ENCODE results near the gene CDKN2C.
"Not testable (repeated sequence)": the region's sequence is repeated elsewhere in the genome, so short reads cannot be mapped to it uniquely, and the experiment has no call there.

CDKN2C gene

DNA sequence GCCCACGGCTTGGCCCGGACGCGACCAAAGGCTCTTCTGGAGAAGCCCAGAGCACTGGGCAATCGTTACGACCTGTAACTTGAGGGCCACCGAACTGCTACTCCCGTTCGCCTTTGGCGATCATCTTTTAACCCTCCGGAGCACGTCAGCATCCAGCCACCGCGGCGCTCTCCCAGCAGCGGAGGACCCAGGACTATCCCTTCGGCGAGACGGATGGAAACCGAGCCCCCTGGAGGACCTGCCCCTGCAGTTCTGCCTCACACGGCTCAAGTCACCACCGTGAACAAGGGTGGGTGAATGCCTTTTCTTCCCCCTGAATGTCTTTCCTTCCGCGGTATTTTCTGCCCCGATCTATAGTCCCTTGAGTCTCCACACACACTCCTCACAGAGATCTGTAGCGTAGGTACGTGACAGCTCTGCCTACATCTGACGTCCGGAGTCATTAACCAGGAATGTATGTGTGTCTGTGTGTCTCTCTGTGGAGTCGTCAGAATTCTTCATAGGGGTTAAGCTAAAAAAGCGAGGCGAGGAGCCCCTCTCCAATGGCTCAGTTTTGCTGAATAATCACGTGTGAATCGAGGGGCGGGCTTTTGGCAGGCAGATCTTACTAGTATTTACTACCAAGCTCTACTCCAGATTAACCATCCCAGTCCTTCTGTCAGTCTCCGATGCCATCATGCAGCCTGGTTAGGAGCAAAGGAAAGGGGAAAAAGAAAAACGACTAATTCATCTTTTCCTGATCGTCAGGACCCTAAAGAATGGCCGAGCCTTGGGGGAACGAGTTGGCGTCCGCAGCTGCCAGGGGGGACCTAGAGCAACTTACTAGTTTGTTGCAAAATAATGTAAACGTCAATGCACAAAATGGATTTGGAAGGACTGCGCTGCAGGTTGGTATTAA is at the start of gene CDKN2C:
Gene CDKN2C, plus strand, starts transcription at position 635 of the 898 bp plus-strand sequence. Its CDS starts 124 bp downstream, at position 759.
- peak; percentile 86 for DNase-seq

DNA sequence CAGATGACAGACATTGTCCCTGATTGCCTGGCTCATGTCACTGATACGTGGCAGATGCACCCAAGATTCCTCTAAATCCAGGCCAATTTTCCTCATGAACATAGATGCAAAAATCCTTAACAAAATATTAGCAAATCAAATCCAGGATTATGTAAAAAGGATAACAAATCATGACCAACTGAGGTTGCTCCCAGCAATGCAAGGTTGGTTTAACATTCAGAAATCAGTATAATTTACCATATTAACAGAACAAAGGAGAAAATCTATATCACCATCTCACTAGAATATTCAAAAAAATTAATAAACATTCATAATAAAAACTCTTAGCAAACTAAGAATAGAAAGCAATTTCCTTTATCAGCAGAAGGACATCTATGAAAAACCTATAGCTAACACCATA is 49.6 kb upstream of the CDKN2C start:
- no peak for DNase-seq

DNA sequence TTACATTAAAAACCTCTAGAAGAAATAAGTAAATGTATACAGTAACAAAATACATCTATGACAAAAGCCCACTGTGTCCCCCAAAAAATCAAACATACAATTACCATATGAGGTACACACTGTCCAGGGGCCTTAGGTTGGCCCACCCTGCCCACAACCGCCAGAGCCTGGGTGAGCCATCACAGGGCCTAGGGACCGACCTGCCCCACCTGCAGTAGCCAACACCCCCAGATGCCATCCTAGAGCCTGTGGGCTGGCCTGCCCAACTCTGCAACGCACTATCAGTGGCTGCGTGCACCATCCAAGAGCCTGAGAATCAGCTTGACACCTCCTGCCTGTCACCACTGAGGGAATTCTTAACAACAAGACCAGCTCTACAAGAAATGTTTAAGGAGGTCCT is 49.0 kb upstream of the CDKN2C start:
- DNase-seq, result no peak

DNA sequence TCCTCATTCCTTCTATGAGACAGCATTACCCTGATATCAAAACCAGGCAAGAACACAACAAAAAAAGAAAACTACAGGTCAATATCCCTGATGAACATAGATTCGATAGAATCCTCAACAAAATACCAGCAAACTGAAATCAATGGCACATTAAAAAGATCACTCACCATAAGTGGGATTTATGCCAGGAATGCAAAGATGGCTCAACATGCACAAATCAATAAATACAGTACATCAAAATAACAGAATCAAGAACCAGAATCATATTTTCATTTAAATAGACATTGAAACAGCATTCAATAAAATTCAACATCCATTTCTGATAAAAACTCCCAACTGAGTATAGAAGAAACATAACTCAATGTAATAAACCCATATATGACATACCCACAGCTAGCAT is 46.5 kb upstream of the CDKN2C start:
- no peak for DNase-seq

DNA sequence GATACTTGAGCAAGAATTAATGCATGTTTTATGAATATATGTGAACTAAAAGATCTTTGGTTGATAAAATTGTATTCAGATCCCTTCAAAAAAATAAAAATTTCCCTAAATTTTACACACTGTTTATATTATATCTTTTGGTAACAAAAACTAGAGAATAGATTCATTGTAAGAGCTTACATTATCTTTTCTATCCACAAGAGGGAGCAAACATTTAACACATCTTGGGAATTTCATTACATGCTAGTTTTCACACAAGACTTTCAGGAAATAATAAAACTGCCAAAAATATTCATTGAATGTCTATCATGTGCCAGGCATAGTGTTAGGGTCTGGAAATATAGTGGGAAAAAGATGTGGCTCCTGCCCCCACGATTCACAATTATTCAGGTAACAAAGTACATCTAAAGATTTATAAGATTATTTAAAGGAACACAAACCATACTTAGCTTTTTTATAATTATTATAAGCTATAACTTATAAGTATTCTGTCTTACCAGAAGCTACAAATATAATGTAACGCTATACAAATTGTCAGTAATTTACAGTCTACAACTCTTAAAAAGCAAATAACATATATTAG is 40.6 kb upstream of the CDKN2C start:
- peak; percentile 6 for DNase-seq

DNA sequence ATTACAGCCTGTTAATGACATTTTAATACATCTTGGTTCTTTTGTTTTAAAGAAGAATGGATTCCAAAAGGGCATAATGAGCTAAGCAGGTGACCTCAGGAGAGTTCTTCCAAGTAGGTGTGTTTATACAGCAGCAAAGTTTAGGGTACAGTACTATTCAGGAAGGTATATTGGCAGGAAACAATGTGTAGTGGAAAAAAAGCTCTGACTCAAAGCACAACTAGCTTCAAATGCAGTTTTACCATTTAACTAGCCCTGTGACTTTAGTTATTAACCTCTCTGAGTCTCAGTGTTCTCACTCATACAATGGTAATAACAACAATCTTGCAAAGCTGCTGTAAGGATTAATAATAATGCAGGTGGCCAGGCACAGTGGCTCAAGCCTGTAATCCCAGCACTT is 39.9 kb upstream of the CDKN2C start:
- no peak for DNase-seq

DNA sequence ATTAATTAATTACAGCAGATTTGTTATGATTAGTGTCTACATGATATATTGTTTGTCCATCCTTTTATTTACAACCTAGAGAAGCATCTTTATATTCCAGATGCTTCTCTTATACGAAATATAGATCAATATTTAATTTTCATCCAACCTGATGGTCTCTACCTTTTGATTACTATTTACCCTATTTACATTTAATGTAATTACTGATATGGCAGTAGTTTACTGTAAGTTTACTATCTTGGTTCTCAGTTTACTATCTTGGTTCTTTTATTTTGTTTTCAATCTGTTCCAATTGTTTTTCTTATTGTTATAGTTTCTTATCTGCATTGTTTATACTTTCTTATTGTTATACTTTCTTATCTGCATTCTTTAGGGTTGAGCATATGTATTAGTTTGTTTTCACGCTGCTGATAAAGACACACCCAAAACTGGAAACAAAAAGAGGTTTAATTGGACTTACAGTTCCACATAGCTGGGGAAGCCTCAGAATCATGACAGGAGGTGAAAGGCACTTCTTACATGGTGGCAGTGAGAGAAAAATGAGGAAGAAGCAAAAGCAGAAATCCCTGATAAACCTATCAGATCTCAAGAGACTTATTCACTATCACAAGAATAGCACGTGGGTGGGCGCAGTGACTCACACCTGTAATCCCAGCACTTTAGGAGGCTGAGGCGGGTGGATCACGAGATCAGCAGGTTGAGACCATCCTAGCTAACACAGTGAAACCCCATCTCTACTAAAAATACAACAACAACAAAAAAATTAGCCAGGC is 38.9 kb upstream of the CDKN2C start:
- DNase-seq, result no peak

DNA sequence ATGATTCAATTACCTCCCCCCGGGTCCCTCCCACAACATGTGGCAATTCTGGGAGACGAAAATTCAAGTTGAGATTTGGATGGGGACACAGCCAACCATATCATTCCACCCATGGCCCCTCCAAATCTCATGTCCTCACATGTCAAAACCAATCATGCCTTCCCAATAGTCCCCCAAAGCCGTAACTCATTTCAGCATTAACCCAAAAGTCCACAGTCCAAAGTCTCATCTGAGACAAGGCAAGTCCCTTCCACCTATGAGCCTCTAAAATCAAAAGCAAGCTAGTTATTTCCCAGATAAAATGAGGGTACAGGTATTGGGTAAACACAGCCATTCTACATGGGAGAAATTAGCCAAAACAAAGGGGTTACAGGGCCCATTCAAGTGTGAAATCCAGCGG is 38.0 kb upstream of the CDKN2C start:
- not testable (repeated sequence) for DNase-seq

DNA sequence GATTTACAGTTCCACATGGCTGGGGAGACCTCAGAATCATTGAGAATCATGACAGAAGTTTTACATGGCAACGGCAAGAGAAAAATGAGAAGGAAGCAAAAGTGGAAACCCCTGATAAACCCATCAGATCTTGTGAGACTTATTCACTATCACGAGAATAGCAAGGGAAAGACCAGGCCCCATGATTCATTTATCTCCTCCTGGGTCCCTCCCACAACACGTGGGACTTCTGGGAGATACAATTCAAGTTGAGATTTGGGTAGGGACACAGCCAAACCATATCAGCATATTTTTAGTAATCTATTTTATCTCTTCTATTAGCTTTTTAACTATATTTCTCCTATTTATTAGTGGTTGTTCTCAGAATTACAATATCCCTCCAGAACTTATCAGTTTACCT is 36.3 kb upstream of the CDKN2C start:
- not testable (repeated sequence) for DNase-seq

DNA sequence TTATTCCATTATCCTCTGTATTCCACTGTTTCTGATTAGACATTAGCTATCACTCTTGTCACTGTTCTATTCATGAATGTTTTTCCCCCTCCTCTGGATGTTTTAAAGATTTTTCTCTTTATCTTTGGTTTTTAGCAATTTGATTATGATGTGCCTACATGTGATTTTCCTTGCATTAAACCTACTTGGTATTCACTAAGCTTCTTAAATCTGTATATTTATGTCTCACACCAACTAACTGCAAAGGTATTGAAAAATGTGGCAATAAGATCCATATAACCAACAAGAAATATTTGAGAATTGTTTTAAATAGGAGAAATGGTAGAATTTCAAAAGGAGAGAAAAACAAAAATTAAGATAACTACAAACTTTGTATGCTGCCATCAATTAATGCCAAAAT is 35.2 kb upstream of the CDKN2C start:
- DNase-seq, result no peak

DNA sequence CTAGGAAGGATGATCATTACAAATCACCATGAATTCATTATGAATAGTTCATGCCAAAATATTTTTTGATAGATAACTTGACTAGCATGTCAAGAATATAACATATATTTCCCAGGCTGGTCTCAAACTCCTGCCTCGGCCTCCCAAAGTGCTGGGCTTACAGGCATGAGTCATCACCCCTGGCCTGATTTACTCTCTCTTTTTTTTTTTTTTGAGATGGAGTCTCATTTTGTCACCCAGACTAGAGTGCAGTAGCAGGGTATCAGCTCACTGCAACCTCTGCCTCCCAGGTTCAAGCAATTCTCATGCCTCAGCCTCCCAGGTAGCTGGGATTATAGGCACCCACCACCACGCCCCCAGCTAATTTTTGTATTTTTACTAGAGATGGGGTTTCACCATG is 34.8 kb upstream of the CDKN2C start:
- DNase-seq, result not testable (repeated sequence)

DNA sequence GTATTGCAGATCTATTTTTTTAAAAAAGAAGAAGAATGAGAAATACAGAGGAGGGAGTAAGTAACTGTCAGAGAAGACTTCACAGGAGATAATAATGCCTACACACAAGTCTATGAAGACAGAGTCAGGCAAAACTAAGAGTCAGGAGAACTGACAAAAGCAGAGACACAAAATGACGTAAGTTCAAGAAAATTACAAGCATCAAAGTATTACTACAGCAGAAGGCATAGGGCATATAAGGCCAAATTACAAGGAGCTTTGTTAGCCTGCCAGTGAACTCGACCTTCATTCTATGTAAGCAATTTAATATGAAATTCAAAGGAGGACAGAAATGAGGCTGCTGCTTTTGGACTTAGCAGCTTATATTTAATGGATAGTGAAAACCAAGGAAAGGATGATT is 33.7 kb upstream of the CDKN2C start:
- no peak for DNase-seq

DNA sequence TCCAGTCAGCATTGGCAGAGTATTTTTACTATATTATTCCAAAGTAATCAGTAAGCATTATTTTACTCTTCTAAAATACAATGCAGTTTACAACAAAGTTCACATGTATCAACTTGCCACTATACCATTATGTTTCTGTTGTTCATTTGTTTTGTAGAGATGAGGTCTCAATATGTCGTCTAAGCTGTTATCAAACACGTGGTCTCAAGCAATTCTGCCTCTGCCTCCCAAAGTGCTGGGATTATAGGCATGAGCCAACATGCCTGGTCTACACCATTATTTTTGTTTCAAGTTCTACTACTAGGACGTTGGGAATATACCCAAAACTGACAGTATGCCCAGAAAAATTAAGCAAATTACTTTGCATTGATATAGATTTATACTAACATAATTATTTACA is 29.8 kb upstream of the CDKN2C start:
- DNase-seq, result no peak

DNA sequence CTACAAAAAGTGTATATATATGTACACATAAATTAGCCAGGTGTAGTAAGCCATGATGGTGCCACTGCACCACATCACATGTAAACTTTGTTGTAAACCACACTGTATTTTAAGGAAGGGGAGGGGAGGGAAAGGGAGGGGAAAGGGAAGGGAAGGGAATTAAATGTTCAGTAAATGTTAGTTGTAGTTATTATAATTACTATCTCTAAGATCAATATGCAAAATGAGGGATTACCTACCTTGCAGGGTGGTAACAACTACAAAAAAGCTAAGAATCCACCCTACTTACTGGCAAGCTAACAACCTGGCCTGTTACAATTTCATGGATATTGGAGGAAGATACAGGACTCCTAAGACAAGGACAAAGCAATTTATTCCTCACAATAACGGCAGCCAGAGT is 27.7 kb upstream of the CDKN2C start:
- no peak for DNase-seq

DNA sequence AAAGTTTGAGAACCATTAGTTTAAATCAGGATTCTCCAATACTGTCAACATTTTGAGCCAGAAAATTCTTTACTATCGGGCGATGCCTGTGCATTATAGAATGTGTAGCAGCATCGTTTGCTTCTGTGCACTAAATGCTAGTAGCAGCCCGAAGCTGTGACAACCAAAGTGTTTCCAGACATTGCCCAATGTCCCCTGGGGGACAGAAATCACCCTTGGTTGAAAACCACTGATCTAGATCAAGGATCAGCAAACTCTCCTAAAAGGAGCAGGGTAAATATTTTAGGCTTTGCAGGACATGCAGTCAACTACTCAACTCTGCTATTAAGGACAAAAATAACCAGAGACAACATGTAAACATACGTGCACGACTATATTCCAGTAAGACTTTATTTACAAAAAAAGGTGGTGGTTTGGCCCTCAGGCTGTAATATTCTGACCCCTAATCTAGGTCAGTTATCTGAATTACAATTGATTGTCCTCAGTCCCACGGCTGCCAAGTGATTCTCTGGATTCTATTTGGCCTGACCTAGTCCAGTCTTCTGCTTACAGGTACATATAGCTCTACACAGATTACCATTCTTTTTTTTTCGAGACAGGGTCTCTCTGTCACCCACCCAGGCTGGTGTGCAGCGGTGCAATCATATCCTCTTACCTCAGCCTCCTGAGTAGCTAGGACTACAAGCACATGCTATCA is 20.6 kb upstream of the CDKN2C start:
- no peak for DNase-seq

DNA sequence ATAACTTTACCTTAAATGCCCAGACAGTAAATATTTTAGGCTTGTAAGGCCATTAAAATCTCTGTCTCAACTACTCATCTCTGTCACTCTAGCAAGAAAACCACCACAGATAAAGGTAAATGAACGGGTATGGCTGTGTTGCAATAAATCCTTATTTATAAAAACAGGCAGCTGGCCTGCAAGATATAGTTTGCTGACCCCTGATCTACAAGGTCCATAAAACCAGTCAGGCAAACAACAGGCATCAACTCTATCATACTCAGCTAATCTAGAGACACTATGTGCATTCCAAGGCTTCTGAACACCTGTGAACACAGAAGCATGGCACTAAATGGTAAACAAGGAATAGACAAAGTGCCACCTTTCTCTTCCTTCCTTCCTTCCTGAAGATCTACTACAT is 19.6 kb upstream of the CDKN2C start:
- no peak for DNase-seq

DNA sequence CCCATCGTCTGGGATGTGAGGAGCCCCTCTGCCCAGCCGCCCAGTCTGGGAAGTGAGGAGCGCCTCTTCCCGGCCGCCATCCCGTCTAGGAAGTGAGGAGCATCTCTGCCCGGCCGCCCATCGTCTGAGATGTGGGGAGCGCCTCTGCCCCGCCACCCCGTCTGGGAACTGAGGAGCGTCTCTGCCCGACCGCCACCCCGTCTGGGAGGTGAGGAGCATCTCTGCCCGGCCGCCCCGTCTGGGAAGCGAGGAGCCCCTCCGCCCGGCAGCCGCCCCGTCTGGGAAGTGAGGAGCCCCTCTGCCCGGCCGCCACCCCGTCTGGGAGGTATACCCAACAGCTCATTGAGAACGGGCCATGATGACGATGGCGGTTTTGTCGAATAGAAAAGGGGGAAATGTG is 17.5 kb upstream of the CDKN2C start:
- not testable (repeated sequence) for DNase-seq

DNA sequence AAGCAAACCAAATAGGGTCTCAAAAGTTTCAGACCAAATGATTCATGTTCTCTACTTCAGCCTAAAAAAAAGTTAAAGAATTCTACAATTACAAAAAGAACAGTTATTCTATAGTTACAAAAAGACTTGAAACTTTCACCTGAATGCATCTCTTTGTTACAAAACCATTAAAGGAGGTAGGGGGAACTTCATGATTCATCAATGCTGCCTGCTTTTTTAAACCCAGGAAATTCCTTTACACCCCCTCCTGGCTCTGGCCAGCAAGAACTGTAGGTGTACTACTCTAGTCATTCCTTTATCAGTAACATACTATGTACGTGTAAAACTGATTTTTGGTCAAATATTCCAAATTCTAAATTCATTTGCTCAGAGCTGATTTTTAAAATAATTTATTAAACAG is 14.9 kb upstream of the CDKN2C start:
- DNase-seq, result no peak

DNA sequence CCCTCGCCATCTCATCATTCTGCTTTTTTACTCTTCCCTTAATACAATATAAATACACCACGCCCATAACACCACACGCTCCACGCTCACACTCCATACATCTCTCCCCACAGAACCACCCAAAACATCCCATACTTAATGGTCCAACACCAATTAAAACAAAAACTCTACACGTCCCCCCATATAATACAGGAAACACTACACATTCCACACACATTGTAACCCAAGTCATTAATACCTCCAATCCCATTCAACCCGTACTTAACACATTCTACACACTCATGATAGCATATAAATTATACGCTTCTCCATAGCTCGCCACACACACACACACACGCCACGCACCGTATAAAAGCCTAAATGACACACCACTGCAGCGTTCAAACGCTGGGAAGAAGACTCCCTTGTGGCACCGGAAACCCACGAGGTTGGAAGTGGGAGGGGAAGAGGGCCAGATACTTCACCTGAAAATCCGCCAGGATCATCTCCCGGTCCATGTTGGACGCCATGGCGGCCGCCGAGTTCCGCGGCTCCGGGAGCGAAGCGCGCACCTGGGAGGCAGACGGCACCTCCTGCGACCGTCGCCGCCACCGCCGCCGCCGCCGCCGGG is 10.6 kb upstream of the CDKN2C start:
- DNase-seq, result no peak

DNA sequence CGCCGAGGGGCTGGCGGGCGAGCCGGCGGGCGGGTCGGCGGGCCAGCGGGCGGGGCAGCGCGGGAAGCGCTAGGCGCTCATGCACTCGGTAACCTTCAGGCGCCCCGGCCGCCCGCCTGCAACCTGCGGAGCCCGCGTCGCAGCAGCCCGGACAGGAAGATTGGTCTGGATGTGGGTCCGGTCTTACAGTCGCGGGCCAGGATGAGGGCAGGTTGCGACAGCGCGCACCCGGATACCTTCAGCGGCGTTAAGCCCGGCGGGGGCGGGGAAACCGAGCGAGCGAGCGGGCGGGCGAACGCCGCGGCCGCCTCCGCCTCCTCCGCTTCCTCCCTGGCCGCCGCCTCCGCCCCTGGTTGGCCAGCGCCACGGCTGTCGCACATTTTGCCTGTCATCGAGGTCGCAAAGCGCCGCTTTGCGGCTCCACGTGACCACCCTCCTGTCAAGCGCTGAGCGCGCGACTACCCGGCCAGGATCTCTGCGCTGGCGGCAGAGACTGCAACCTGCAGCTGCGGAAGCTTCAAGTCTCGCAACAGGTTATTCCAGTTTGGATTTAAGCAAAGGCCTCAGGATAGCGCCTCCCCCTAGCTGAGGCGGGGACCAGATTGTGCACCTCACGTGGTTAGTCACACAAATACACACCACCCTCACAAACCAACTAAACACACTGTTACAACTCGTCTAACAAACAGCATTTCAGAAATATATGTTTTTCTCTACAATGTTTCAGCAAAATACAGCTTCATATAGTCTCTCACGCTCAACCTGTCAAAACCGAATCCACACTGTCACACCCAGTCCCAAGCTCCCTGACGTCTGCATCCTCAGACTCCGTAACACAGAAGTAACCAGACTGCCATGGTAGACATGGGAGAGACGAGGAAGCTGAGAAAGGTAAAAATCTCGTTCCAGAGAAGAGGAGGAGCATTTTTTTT is 9.9 kb upstream of the CDKN2C start, which contains the start of gene FAF1:
Gene FAF1, minus strand, starts transcription at position 355 of the 932 bp plus-strand sequence. CDS start 456 bp downstream, outside the sequence.
- peak; percentile 58 for DNase-seq

DNA sequence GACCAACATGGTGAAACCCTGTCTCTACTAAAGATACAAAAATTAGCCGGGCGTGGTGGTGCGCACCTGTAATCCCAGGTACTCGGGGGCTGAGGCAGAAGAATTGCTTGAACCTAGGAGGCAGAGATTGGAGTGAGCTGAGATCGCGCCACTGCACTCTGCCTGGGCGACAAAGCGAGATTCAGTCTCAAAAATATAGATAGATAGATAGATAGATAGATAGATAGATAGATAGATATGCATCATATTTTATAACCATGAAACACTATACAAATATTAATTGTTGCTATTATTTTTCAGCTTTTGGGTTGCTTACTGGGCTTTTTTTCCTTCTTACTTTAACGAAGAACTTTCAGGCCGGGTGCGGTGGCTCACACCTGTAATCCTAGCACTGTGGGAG is 5.2 kb upstream of the CDKN2C start:
- no peak for DNase-seq
